Activated CD8-positive, alpha-beta memory T cell treated with anti-CD3 and anti-CD28 coated beads, Interleukin-2, amount 50 U/mL, for 1 hour (primary cell): ENCODE data around the gene TIGD3.

Source experiments
- DNase-seq: peaks from one replicate; pipeline ENCODE4 v3.0.0-alpha.2; 2020; ENCODE audit errors: extremely low read depth

The TIGD3 gene

GRCh38 chr11:65370659-65371049 lies 16.1 kb downstream of the TIGD3 start:
- DNase-seq, result no peak

DNA sequence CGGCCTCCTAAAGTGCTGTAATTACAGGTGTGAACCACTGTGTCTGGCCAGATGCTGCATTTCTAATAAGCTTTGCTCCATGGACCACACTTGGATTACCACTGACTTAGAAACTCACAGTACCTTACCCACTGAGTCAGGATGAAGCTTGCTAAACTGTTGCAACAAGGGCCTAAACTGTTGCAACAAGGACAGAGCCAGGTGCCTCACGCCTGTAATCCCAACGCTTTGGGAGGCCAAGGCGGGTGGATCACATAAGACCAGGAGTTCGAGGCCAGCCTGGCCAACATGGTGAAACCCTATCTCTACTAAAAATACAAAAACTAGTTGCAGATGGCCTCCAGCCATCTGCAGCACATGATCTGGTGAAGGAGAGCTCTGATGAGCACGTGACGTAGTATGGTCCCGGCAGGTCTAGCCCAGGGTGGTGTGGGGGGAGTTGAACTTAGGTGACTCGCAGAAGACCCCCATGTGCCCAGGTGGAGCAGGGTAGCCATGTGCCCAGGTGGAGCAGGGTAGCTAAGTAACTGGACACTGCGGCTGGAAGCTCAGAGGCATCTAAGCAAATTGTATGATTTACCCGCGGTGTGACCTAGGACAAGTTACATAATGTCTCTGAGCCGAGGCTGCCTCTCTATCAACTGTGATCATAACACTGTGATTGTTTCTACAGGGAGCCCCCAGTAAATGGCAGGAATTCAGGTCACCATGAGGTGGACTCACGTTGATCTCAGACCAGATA lies 19.5 kb downstream of the TIGD3 start:
- no peak for DNase-seq

GRCh38 chr11:65375012-65375411 lies 20.5 kb downstream of the TIGD3 start:
- no peak for DNase-seq

DNA sequence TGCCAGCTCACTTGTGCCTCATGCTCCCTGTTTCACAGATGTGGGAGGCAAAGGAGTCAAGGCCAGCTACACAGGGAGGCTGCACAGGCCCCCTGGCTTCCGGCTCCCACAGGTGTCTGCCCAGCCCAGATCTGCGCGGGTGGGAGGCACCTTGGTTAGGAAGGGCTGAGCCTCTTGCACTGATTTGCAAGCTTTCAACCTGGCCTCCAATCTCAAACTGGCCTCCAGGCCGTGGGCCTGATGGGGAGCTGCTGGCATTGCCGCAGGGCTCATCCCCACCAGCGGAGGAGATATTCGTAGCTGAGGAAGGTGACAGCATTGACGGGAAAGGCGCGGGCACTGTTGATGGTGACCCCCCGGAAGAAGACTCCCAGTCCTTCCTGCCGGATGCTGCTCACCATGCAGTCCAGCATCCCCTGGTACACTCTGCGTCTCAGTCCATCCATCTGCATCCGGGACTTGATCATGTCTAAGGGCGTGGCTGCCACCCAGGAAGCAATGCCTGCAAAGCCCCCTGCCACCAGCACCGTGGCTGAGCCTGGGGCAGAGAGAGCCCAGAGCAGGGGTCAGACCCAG lies 21.7 kb downstream of the TIGD3 start:
- DNase-seq, result no peak

DNA sequence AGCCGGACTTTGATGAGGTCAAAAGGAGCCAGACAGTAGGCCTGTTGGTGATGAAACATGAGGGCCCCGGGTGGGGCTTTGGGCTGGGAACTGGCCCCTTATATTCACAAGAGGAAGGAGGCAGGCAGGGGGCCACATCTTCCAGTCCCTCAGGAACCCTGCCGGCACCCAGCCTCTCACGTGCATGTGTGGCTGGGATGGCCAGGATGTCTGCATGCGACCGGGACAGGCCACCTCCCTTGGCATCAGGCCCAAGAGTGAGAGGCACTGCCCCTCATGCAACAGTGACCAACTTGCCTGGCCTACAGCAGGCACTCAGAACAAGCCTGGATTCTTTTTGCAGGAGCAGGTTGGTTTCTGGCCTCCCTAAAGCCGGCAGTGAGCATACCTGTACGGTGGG lies 22.5 kb downstream of the TIGD3 start:
- no peak for DNase-seq

GRCh38 chr11:65377777-65378176 lies 23.2 kb downstream of the TIGD3 start:
- DNase-seq, result no peak

DNA sequence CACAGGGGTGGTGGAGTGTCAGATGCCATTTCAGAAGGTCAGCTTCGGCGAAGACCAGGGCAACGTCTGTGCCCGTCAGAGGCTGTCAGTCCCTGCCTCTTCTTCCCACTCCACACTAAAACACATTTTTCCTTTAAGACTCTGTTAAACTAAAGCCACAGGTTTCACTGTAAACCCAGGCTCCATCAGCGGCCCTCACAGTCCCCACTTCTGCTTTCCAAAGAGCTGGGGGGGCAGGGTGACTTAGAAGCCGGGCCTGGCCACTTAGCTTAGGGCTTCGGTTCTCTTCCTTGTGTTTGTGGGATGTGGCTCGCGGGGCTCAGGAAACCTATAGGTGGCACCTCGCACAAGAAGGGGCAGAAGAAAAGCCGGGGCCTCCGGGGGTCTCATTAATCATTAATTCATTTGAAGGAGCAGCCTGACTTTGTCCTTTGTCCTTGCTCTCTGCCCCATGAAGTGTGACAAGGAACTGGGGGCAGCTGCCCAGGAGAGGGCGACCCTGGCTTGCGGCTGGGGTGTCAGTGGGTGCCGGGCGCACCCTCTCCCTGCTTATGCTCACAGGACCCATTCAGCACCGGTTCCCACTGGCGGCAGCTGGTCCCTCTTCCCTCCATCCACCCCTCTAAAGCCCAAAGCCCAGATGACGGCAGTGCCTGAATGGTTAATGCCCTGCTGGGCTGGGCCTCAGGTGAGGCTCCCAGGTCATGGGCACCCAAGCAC lies 23.8 kb downstream of the TIGD3 start:
- DNase-seq, result no peak

GRCh38 chr11:65378928-65379638 lies 24.5 kb downstream of the TIGD3 start:
- no peak for DNase-seq

GRCh38 chr11:65379698-65380459 lies 25.3 kb downstream of the TIGD3 start:
- DNase-seq, result no peak

GRCh38 chr11:65380460-65381119 lies 26.0 kb downstream of the TIGD3 start:
- no peak for DNase-seq

DNA sequence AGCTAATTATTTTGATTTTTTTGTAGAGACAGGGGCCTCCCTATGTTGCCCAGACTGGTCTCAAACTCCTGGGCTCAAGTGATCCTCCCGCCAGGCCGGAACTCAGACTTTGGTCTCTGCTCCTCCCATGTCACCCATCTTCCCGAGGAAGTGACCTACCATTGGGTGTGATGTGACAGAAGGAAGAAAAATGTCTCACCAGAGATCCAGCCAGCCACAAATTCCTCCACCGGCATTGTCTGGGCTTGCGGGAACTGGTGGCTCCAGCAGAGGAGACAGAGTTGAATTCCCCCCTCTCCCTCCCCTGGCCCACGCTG lies 27.1 kb downstream of the TIGD3 start:
- DNase-seq, result no peak

DNA sequence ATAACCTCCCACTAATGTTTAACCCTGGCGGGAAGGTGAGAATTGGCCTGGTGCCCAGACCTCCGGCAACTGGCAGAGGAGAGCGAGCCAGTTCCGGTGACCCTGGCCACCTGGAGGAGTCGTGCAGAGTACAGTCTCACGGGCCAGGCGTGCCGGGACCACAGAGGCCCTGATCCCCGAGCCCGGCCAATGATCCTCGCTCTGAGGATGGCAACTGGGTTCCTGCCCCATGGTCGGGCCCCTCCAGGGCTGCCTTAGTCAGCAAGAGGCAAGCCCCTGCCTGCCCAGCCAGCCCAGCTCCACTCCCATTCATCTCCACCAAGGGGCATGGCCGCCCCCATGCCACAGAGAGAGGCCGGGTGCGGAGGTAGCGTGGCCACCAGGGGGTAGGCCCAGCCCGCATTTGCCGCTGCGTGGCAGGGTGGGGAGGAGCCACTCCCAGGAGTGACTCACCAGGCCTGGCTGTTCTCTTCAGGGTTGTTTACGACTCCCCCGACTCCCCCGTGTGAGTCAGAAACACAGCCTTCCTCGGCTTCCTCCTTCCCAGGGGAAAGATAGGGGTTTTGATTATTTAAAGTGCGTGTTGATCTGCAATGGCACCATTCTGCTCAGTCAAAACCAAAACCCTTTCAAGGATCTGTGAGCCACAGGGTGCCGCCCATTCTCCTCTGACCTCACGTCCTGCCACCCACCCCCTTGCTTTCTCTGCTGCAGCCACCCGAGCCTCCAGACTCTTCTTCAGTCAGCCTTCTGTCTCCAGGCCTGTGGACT lies 27.7 kb downstream of the TIGD3 start, which contains the start of gene SLC25A45:
Gene SLC25A45, minus strand, starts transcription at position 614 of the 771 bp plus-strand sequence. CDS start 695 bp downstream, outside the sequence.
- peak; percentile 91 for DNase-seq

- no peak for DNase-seq
Measured at GRCh38 chr11:65382804-65383368, 28.3 kb downstream of the TIGD3 start.

- no peak for DNase-seq
Measured at GRCh38 chr11:65383778-65384177, 29.2 kb downstream of the TIGD3 start.

GRCh38 chr11:65384301-65384889 lies 29.8 kb downstream of the TIGD3 start:
- DNase-seq, result no peak

DNA sequence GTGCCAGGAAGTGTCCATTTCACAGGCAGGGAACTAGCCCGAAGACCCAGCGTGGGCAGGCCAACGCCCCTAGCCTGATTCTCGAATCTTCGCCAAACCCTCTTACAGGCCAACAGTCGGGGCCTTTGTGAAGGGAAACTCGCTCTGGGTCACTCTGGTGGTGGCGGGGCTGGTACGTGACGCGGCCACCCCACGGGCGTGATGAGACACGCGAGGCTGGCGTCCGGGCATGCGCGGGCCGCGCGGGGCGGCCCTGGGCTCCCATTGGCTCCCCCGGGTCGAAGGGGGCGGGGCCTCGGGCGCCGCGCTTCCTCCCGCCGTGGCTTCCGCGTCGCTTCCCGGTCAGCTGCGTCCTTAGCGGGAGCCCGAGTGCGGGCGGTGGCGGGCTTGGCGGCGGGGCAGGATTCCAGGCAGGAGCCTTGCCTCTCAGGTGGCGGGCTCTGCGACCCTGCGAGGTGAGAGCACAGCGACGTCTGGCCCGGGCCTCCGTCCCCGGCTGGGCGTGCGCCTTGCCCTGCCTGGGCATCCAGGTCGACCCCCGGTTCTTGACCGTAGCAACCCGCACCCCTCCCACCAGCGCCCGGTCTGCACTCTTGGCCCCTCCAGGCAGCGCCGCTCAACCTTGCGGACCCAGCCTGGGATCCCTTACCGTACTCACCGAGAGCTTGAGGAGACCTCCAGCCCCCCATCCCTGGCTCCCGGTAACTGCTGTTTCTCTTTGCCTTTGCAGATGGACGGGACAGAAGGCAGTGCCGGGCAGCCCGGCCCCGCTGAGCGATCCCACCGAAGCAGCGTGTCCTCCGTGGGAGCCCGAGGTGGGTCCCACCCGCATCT lies 32.0 kb downstream of the TIGD3 start, which contains the start of gene FRMD8:
Gene FRMD8, plus strand, starts transcription at position 331 of the 834 bp plus-strand sequence. Its CDS starts 400 bp downstream, at position 731.
- DNase-seq, result peak; percentile 57

DNA sequence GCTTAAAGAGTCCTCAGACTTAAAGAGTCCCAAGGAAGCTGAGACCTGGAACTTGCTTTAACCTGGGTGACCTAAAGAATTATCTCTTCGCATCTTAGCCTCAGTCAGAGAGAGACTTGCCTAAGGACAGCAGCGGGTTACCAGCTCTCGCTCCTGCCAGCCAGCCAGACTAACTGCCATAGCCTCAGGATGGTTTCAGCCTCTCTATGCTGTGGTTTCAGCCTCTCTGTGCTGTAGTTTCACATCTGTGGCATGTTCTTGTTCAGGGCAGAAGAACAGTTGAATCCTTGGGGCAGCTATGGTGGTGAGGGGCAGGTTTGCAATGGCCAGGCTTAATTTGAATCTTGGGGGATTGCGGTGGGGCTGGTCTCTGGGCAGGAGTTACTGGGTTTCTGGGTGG lies 34.2 kb downstream of the TIGD3 start:
- no peak for DNase-seq

GRCh38 chr11:65389294-65389980 lies 34.9 kb downstream of the TIGD3 start:
- no peak for DNase-seq
